ENCODE measurements around the gene ARFIP2. TPM values are rescaled to one million over a fixed set of nuclear protein-coding genes. Genes with fewer than 3 reads are reported as not detected.

Gene ARFIP2
- total and polyA plus RNA-seq, 4 donors, result 34.0 to 53.7 (median 46.5) TPM

- ATAC-seq (ENCODE audit: insufficient read depth, low FRiP score) (no peak), DNase-seq (no peak)
Observed at GRCh38 chr11:6433998-6434660, 47.0 kb downstream of the ARFIP2 start.

GRCh38 chr11:6431861-6432260 lies 49.3 kb downstream of the ARFIP2 start:
- no peak for DNase-seq
- Histone ChIP-seq H3K9me3 (ENCODE audit: control insufficient read depth in 4 of 4, insufficient read depth in 3 of 4, low read length in 3 of 4) (no peaks in the 10 kb centered on the region), H3K9ac (ENCODE audit: insufficient read depth in 1 of 2, low read length in 2 of 2) (no peak overlapping the region), H3K27ac (ENCODE audit: low read depth in 1 of 2, low read length in 1 of 2) (no peak overlapping the region), H3K27me3 (ENCODE audit: control insufficient read depth in 3 of 3, insufficient read depth in 3 of 3, low read length in 2 of 3) (no peaks in the 10 kb centered on the region), H3K4me1 (ENCODE audit: control insufficient read depth in 5 of 5, insufficient read depth in 5 of 5, low read length in 5 of 5) (no peaks in the 10 kb centered on the region), H3K4me3 (no peak overlapping the region), H3K36me3 (ENCODE audit: control insufficient read depth in 4 of 4, insufficient read depth in 4 of 4, low read length in 4 of 4) (no peaks in the 10 kb centered on the region)
- ATAC-seq (ENCODE audit: insufficient read depth, low FRiP score), result no peak
- TF ChIP-seq CTCF (IDR thresholded peaks at IDR 0.05; ENCODE audit: control extremely low read depth, extremely low read depth), result no peak
- 89 to 92% methylated on average over 3 of the region's 3 CpGs for WGBS, 2 donors

More at GRCh38 chr11:6433998-6434660, 47.0 kb downstream of the ARFIP2 start:
- Histone ChIP-seq H3K4me1 (ENCODE audit: control insufficient read depth in 5 of 5, insufficient read depth in 5 of 5, low read length in 5 of 5) (no peaks in the 10 kb centered on the region), H3K36me3 (ENCODE audit: control insufficient read depth in 4 of 4, insufficient read depth in 4 of 4, low read length in 4 of 4) (no peaks in the 10 kb centered on the region), H3K27ac (ENCODE audit: low read depth in 1 of 2, low read length in 1 of 2) (no peak overlapping the region), H3K27me3 (ENCODE audit: control insufficient read depth in 3 of 3, insufficient read depth in 3 of 3, low read length in 2 of 3) (no peaks in the 10 kb centered on the region), H3K9me3 (ENCODE audit: control insufficient read depth in 4 of 4, insufficient read depth in 3 of 4, low read length in 3 of 4) (no peaks in the 10 kb centered on the region), H3K4me3 (no peak overlapping the region), H3K9ac (ENCODE audit: insufficient read depth in 1 of 2, low read length in 2 of 2) (no peak overlapping the region)
- WGBS, 2 donors, result 72 to 89% methylated on average over 5 of the region's 5 CpGs
- no peak for TF ChIP-seq CTCF (IDR thresholded peaks at IDR 0.05; ENCODE audit: control extremely low read depth, extremely low read depth)

GRCh38 chr11:6427516-6427915 lies 53.6 kb downstream of the ARFIP2 start:
- Histone ChIP-seq H3K4me1 (ENCODE audit: control insufficient read depth in 5 of 5, insufficient read depth in 5 of 5, low read length in 5 of 5) (no peaks in the 10 kb centered on the region), H3K27me3 (ENCODE audit: control insufficient read depth in 3 of 3, insufficient read depth in 3 of 3, low read length in 2 of 3) (no peaks in the 10 kb centered on the region), H3K9ac (ENCODE audit: insufficient read depth in 1 of 2, low read length in 2 of 2) (no peak overlapping the region), H3K9me3 (ENCODE audit: control insufficient read depth in 4 of 4, insufficient read depth in 3 of 4, low read length in 3 of 4) (no peaks in the 10 kb centered on the region), H3K4me3 (no peak overlapping the region), H3K36me3 (ENCODE audit: control insufficient read depth in 4 of 4, insufficient read depth in 4 of 4, low read length in 4 of 4) (no peaks in the 10 kb centered on the region), H3K27ac (ENCODE audit: low read depth in 1 of 2, low read length in 1 of 2) (no peak overlapping the region)
- ATAC-seq (ENCODE audit: insufficient read depth, low FRiP score) (no peak), DNase-seq (no peak)
- no peak for TF ChIP-seq CTCF (IDR thresholded peaks at IDR 0.05; ENCODE audit: control extremely low read depth, extremely low read depth)

Other genes starting within 250 kb of the ARFIP2 start
- 10 to 100 TPM; 42.0 to 43.4 TPM for gene FHIP1B, start 246.7 kb downstream of the ARFIP2 start, total RNA-seq
- 10 to 100 TPM; 40.9 to 41.5 TPM for gene FHIP1B, start 246.7 kb downstream of the ARFIP2 start, polyA plus RNA-seq
- gene CNGA4, start 242.2 kb downstream of the ARFIP2 start, total RNA-seq, result 10 to 100 TPM in 1 of 2 donors, 1 to 10 TPM in 1; 5.6 to 12.0 TPM
- 1 to 10 TPM in 1 of 2 donors, under 1 TPM in 1; 0.85 to 3.5 TPM for gene CNGA4, start 242.2 kb downstream of the ARFIP2 start, polyA plus RNA-seq
- not detected for gene CCKBR, start 221.5 kb downstream of the ARFIP2 start, total RNA-seq
- gene CCKBR, start 221.5 kb downstream of the ARFIP2 start, polyA plus RNA-seq, result not detected
- gene CAVIN3, start 160.8 kb downstream of the ARFIP2 start, total RNA-seq, result 100 to 1,000 TPM in 1 of 2 donors, 10 to 100 TPM in 1; 23.2 to 122 TPM
- gene CAVIN3, start 160.8 kb downstream of the ARFIP2 start, polyA plus RNA-seq, result 100 to 1,000 TPM in 1 of 2 donors, 10 to 100 TPM in 1; 59.1 to 114 TPM
- gene SMPD1, start 90.9 kb downstream of the ARFIP2 start, total RNA-seq, result 10 to 100 TPM; 19.3 to 69.5 TPM
- gene SMPD1, start 90.9 kb downstream of the ARFIP2 start, polyA plus RNA-seq, result 10 to 100 TPM; 31.8 to 34.0 TPM
- 10 to 100 TPM; 38.9 to 42.0 TPM for gene APBB1, start 62.2 kb downstream of the ARFIP2 start, total RNA-seq
- gene APBB1, start 62.2 kb downstream of the ARFIP2 start, polyA plus RNA-seq, result 10 to 100 TPM; 18.8 to 22.3 TPM
- 1 to 10 TPM; 2.3 to 3.5 TPM for gene HPX, start 40.3 kb downstream of the ARFIP2 start, total RNA-seq
- 1 to 10 TPM in 1 of 2 donors, under 1 TPM in 1; 0.46 to 1.3 TPM for gene HPX, start 40.3 kb downstream of the ARFIP2 start, polyA plus RNA-seq
- gene TRIM3, start 7.4 kb downstream of the ARFIP2 start, total RNA-seq, result 10 to 100 TPM; 28.4 to 29.0 TPM
- 10 to 100 TPM; 15.7 to 16.4 TPM for gene TRIM3, start 7.4 kb downstream of the ARFIP2 start, polyA plus RNA-seq
- gene TIMM10B, start 170 bp upstream of the ARFIP2 start, total RNA-seq, result 10 to 100 TPM; 31.5 to 43.4 TPM
- gene TIMM10B, start 170 bp upstream of the ARFIP2 start, polyA plus RNA-seq, result 10 to 100 TPM; 20.5 to 32.6 TPM
- 10 to 100 TPM; 15.2 to 15.6 TPM for gene DNHD1, start 15.9 kb upstream of the ARFIP2 start, total RNA-seq
- 1 to 10 TPM; 4.5 to 8.8 TPM for gene DNHD1, start 15.9 kb upstream of the ARFIP2 start, polyA plus RNA-seq
- 10 to 100 TPM; 15.0 to 19.1 TPM for gene RRP8, start 122.3 kb upstream of the ARFIP2 start, total RNA-seq
- 10 to 100 TPM; 16.2 to 17.4 TPM for gene RRP8, start 122.3 kb upstream of the ARFIP2 start, polyA plus RNA-seq
- 100 to 1,000 TPM; 134 to 147 TPM for gene ILK, start 122.4 kb upstream of the ARFIP2 start, total RNA-seq
- 100 to 1,000 TPM in 1 of 2 donors, 10 to 100 TPM in 1; 91.1 to 138 TPM for gene ILK, start 122.4 kb upstream of the ARFIP2 start, polyA plus RNA-seq
- gene TAF10, start 130.9 kb upstream of the ARFIP2 start, total RNA-seq, result 100 to 1,000 TPM in 1 of 2 donors, 10 to 100 TPM in 1; 23.9 to 149 TPM
- 100 to 1,000 TPM; 108 to 126 TPM for gene TAF10, start 130.9 kb upstream of the ARFIP2 start, polyA plus RNA-seq
- gene TPP1, start 138.1 kb upstream of the ARFIP2 start, total RNA-seq, result 100 to 1,000 TPM; 124 to 150 TPM
- 100 to 1,000 TPM in 1 of 2 donors, 10 to 100 TPM in 1; 57.6 to 169 TPM for gene TPP1, start 138.1 kb upstream of the ARFIP2 start, polyA plus RNA-seq
- 10 to 100 TPM; 14.9 to 39.9 TPM for gene DCHS1, start 174.5 kb upstream of the ARFIP2 start, total RNA-seq
- gene DCHS1, start 174.5 kb upstream of the ARFIP2 start, polyA plus RNA-seq, result 1 to 10 TPM; 6.0 to 8.2 TPM
- 10 to 100 TPM; 28.2 to 43.2 TPM for gene MRPL17, start 202.0 kb upstream of the ARFIP2 start, total RNA-seq
- gene MRPL17, start 202.0 kb upstream of the ARFIP2 start, polyA plus RNA-seq, result 10 to 100 TPM; 48.6 to 81.4 TPM